ENCODE measurements around the gene ZC2HC1C. TPM values are rescaled to one million over a fixed set of nuclear protein-coding genes. Genes with fewer than 3 reads are reported as not detected.

The ZC2HC1C gene
- total and polyA plus RNA-seq, 10 of the 15 experiments (the other 5 are each of a cell fraction or from before 2014, with no cell fraction given): 0.92 to 3.7 (median 1.6) TPM

GRCh38 chr14:75025082-75025481 is 44.4 kb upstream of the ZC2HC1C start:
- WGBS (ENCODE audit: insufficient coverage, insufficient replicate concordance, low lambda C conversion rate, missing lambda C conversion rate): 62% methylated on average over 4 of the region's 4 CpGs
- CTCF ChIA-PET: interaction anchor here (1.6 to 2.8 kb wide), 3 partner anchors 12 to 63 kb away, joined by 3 to 15 read pairs (median 8); no protein-coding TSS in a partner anchor
- in situ Hi-C loops (cut with MboI): no loop called here
- H3K9ac ChIP-seq (ENCODE audit: control insufficient read depth, insufficient read depth, low read length): no peak overlapping the region
- H3K4me2 ChIP-seq (ENCODE audit: control insufficient read depth, insufficient read depth): no peak overlapping the region
- TF ChIP-seq ASH2L (IDR thresholded peaks at IDR 0.05; ENCODE audit: borderline replicate concordance, low read depth) (no peak), MTA2 (IDR thresholded peaks at IDR 0.05; ENCODE audit: low read depth) (no peak), FOXM1 (IDR thresholded peaks at IDR 0.05; ENCODE audit: low read depth, low read length) (no peak), PBX3 (IDR thresholded peaks at IDR 0.05; ENCODE audit: insufficient replicate concordance, low read depth, low read length) (no peak), STAT3 (IDR thresholded peaks at IDR 0.05; ENCODE audit: low read depth, low read length) (no peak), HDGF (IDR thresholded peaks at IDR 0.05) (no peak), ZBTB33 (IDR thresholded peaks at IDR 0.05) (no peak), REST (IDR thresholded peaks at IDR 0.05; ENCODE audit: low read depth, low read length) (no peak)
- TF ChIP-seq, protein P1, sequence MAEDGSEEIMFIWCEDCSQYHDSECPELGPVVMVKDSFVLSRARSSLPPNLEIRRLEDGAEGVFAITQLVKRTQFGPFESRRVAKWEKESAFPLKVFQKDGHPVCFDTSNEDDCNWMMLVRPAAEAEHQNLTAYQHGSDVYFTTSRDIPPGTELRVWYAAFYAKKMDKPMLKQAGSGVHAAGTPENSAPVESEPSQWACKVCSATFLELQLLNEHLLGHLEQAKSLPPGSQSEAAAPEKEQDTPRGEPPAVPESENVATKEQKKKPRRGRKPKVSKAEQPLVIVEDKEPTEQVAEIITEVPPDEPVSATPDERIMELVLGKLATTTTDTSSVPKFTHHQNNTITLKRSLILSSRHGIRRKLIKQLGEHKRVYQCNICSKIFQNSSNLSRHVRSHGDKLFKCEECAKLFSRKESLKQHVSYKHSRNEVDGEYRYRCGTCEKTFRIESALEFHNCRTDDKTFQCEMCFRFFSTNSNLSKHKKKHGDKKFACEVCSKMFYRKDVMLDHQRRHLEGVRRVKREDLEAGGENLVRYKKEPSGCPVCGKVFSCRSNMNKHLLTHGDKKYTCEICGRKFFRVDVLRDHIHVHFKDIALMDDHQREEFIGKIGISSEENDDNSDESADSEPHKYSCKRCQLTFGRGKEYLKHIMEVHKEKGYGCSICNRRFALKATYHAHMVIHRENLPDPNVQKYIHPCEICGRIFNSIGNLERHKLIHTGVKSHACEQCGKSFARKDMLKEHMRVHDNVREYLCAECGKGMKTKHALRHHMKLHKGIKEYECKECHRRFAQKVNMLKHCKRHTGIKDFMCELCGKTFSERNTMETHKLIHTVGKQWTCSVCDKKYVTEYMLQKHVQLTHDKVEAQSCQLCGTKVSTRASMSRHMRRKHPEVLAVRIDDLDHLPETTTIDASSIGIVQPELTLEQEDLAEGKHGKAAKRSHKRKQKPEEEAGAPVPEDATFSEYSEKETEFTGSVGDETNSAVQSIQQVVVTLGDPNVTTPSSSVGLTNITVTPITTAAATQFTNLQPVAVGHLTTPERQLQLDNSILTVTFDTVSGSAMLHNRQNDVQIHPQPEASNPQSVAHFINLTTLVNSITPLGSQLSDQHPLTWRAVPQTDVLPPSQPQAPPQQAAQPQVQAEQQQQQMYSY (CRISPR knock-in tag; IDR thresholded peaks at IDR 0.05): no peak
- H3K4me3 ChIP-seq: no peak overlapping the region
- POLR2A ChIA-PET: no interaction called here
- BruUV-seq (replicated peaks): no TSS peak
- H3K4me1 ChIP-seq (ENCODE audit: control insufficient read depth, insufficient read depth, low read length): no peaks in the 10 kb centered on the region
- H3K27me3 ChIP-seq (replicated peaks in 1 of 2; ENCODE audit: control insufficient read depth in 2 of 2, insufficient read depth in 2 of 2, low read length in 1 of 2): no peaks in the 10 kb centered on the region
- no peaks in the 10 kb centered on the region for H3K9me3 ChIP-seq (replicated peaks; ENCODE audit: control insufficient read depth, insufficient read depth, low read length)
- SMC1A ChIA-PET (ENCODE audit: uncharacterized antibody, unreplicated experiment): interaction anchor here (0.5 to 1.0 kb wide), 2 partner anchors 78 to 115 kb away, joined by 3 to 4 read pairs; no protein-coding TSS in a partner anchor
- no peaks in the 10 kb centered on the region for H4K20me1 ChIP-seq (ENCODE audit: control insufficient read depth, insufficient read depth)
- DNase-seq (ENCODE audit: low read depth, low spot score): no peak
- RAD21 ChIA-PET (ENCODE audit: unreplicated experiment): interaction anchor here (2.6 kb wide), 1 partner anchor 164 kb away, joined by 5 read pairs; no protein-coding TSS in a partner anchor
- intact Hi-C loops (cut with micrococcal nuclease; ENCODE audit: unreplicated experiment): no loop called here
- no peaks in the 10 kb centered on the region for H3K79me2 ChIP-seq (ENCODE audit: control insufficient read depth, insufficient read depth, low read length)
- FAIRE-seq: no peak
- peaks cover 1 to 4% of the 10 kb centered on the region in 2 experiments; a peak in 2 of 4 replicates for H3K36me3 ChIP-seq (ENCODE audit: control insufficient read depth in 2 of 2, insufficient read depth in 2 of 2, low read length in 1 of 2)
- ATAC-seq: no peak
- no peak overlapping the region for H3K27ac ChIP-seq (ENCODE audit: control insufficient read depth, insufficient read depth)
- no peak overlapping the region for H2AFZ ChIP-seq (ENCODE audit: control insufficient read depth, low read depth, low read length)

Measured in GM12878 (cell line).